Measurements from ENCODE around the gene TGFB1.
A peak's percentile ranks its signal among the peaks of the same experiment; 100 is the strongest.
"Not testable (repeated sequence)": the region's sequence is repeated elsewhere in the genome, so short reads cannot be mapped to it uniquely, and the experiment has no call there.

TGFB1 gene

GRCh38 chr19:41377977-41378709, 24.4 kb upstream of the TGFB1 start:
- DNase-seq: peak in 1 of 2 experiments; percentile 29
- no peak for TF ChIP-seq GATA1 (IDR thresholded peaks at IDR 0.05; ENCODE audit: low read depth, low read length)
- no peak for TF ChIP-seq POLR2A (IDR thresholded peaks at IDR 0.05; ENCODE audit: low read length)

- TF ChIP-seq POLR2A (IDR thresholded peaks at IDR 0.05; ENCODE audit: low read length) (no peak), GATA1 (IDR thresholded peaks at IDR 0.05; ENCODE audit: low read depth, low read length) (no peak)
- DNase-seq: no peak
Observed at GRCh38 chr19:41376998-41377365, 23.3 kb upstream of the TGFB1 start.

GRCh38 chr19:41376241-41376997, 22.7 kb upstream of the TGFB1 start, which contains the start of gene TMEM91:
Gene TMEM91 (plus strand): TSS chr19:41376533. CDS start chr19:41378310, 1,777 bp downstream.
- no peak for TF ChIP-seq POLR2A (IDR thresholded peaks at IDR 0.05; ENCODE audit: low read length)
- no peak for TF ChIP-seq GATA1 (IDR thresholded peaks at IDR 0.05; ENCODE audit: low read depth, low read length)
- no peak for DNase-seq

GRCh38 chr19:41373993-41374392, 20.3 kb upstream of the TGFB1 start:
- DNase-seq: no peak
- TF ChIP-seq GATA1 (IDR thresholded peaks at IDR 0.05; ENCODE audit: low read depth, low read length): no peak
- no peak for TF ChIP-seq POLR2A (IDR thresholded peaks at IDR 0.05; ENCODE audit: low read length)

- DNase-seq: no peak
- TF ChIP-seq POLR2A (IDR thresholded peaks at IDR 0.05; ENCODE audit: low read length): no peak
- no peak for TF ChIP-seq GATA1 (IDR thresholded peaks at IDR 0.05; ENCODE audit: low read depth, low read length)
Observed at GRCh38 chr19:41372501-41372900, 18.8 kb upstream of the TGFB1 start.

GRCh38 chr19:41371541-41371940, 17.8 kb upstream of the TGFB1 start:
- TF ChIP-seq POLR2A (IDR thresholded peaks at IDR 0.05; ENCODE audit: low read length) (no peak), GATA1 (IDR thresholded peaks at IDR 0.05; ENCODE audit: low read depth, low read length) (no peak)
- no peak for DNase-seq

- DNase-seq: not testable (repeated sequence)
Observed at GRCh38 chr19:41371119-41371518, 17.4 kb upstream of the TGFB1 start.

- DNase-seq: no peak
- TF ChIP-seq GATA1 (IDR thresholded peaks at IDR 0.05; ENCODE audit: low read depth, low read length): no peak
- no peak for TF ChIP-seq POLR2A (IDR thresholded peaks at IDR 0.05; ENCODE audit: low read length)
Observed at GRCh38 chr19:41369769-41370168, 16.0 kb upstream of the TGFB1 start.

GRCh38 chr19:41367848-41368301, 14.2 kb upstream of the TGFB1 start:
- peak; percentile 69 to 77 for DNase-seq
- TF ChIP-seq POLR2A (IDR thresholded peaks at IDR 0.05; ENCODE audit: low read length): peak; percentile 36
- no peak for TF ChIP-seq GATA1 (IDR thresholded peaks at IDR 0.05; ENCODE audit: low read depth, low read length)

- peak; percentile 45 to 63 for DNase-seq
- TF ChIP-seq POLR2A (IDR thresholded peaks at IDR 0.05; ENCODE audit: low read length): no peak
- TF ChIP-seq GATA1 (IDR thresholded peaks at IDR 0.05; ENCODE audit: low read depth, low read length): no peak
Observed at GRCh38 chr19:41366089-41366488, 12.4 kb upstream of the TGFB1 start.

- DNase-seq: peak in 1 of 2 experiments; percentile 57
- TF ChIP-seq POLR2A (IDR thresholded peaks at IDR 0.05; ENCODE audit: low read length): no peak
- TF ChIP-seq GATA1 (IDR thresholded peaks at IDR 0.05; ENCODE audit: low read depth, low read length): no peak
Observed at GRCh38 chr19:41364524-41365391, 11.0 kb upstream of the TGFB1 start.

- TF ChIP-seq GATA1 (IDR thresholded peaks at IDR 0.05; ENCODE audit: low read depth, low read length) (no peak), POLR2A (IDR thresholded peaks at IDR 0.05; ENCODE audit: low read length) (peak; percentile 94)
- peak; percentile 99 for DNase-seq
Observed at GRCh38 chr19:41363753-41364523, 10.2 kb upstream of the TGFB1 start, which contains the start of gene B9D2. Gene B9D2 (minus strand): TSS chr19:41364149. CDS start chr19:41363519, 630 bp downstream.

- TF ChIP-seq GATA1 (IDR thresholded peaks at IDR 0.05; ENCODE audit: low read depth, low read length): no peak
- no peak for DNase-seq
Observed at GRCh38 chr19:41363371-41363752, 9.6 kb upstream of the TGFB1 start.
